HepG2 (cell line): ENCODE results near the gene NARF. TPM values are rescaled to one million over a fixed set of nuclear protein-coding genes. Genes with fewer than 3 reads are reported as not detected.
A peak's percentile ranks its signal among the peaks of the same experiment; 100 is the strongest.

Experiments
- CREM ChIP-seq, 2 experiments: sonication (generic) in 1 of 2; formaldehyde crosslinking in 1 of 2; IDR thresholded peaks; 2 replicates each; pipeline versions ENCODE4 v1.4.0 to v1.6.1; 2016 to 2020; ENCODE audit warnings: antibody characterized with exemption in 1 of 2, mild to moderate bottlenecking in 1 of 2, missing genetic modification reagents in 1 of 2
- HMG20B ChIP-seq: conservative IDR thresholded peaks from 2 replicates; pipeline ENCODE4 v1.6.1; 2016; ENCODE audit warnings: missing genetic modification reagents, missing compliant biosample characterization
- HOXD1 ChIP-seq: sonication (generic); formaldehyde crosslinking; IDR thresholded peaks from 2 replicates; pipeline ENCODE4 v1.5.0; 2020; ENCODE audit warnings: missing genetic modification reagents
- ISL2 ChIP-seq: sonication (generic); formaldehyde crosslinking; IDR thresholded peaks from 2 replicates; pipeline ENCODE4 v1.5.0; 2020; ENCODE audit warnings: missing genetic modification reagents
- KLF6 ChIP-seq: IDR thresholded peaks from 2 replicates; pipeline ENCODE4 v1.8.0; 2016; ENCODE audit warnings: missing biosample characterization, missing genetic modification reagents
- NR1H2 ChIP-seq: sonication (generic); formaldehyde crosslinking; IDR thresholded peaks from 2 replicates; pipeline ENCODE4 v1.8.1; 2022; ENCODE audit warnings: low read depth, missing genetic modification reagents, borderline replicate concordance
- THYN1 ChIP-seq: sonication (generic); formaldehyde crosslinking; IDR thresholded peaks from 2 replicates; pipeline ENCODE4 v1.8.1; 2023; ENCODE audit warnings: low read depth, mild to moderate bottlenecking, moderate library complexity, missing genetic modification reagents, borderline replicate concordance
- ZNF160 ChIP-seq: sonication (generic); formaldehyde crosslinking; IDR thresholded peaks from 2 replicates; pipeline ENCODE4 v1.8.0; 2022; ENCODE audit warnings: mild to moderate bottlenecking, inconsistent platforms, missing genetic modification reagents
- ZNF451 ChIP-seq: sonication (generic); formaldehyde crosslinking; IDR thresholded peaks from 2 replicates; pipeline ENCODE4 v1.5.0; 2020; ENCODE audit warnings: mild to moderate bottlenecking, missing genetic modification reagents
- ZNF766 ChIP-seq: sonication (generic); formaldehyde crosslinking; IDR thresholded peaks from 2 replicates; pipeline ENCODE4 v1.5.0; 2020; ENCODE audit warnings: missing genetic modification reagents, borderline replicate concordance
- polyA plus RNA-seq, 8 experiments: library from polyadenylated mRNA; depleted of rRNA in 3 of 8; stranded (reverse) in 7 of 8; unstranded in 1 of 8; fragments of >200 nt; fragmentation: Illumina TruSeq in 4 of 8; extraction: Trizol in 4 of 8; gene quantifications; 2 replicates each; pipeline versions ENCODE4 v1.2.1 to v1.2.3, GENCODE V29; 2011 to 2016; ENCODE audit warnings: low read depth in 4 of 8, missing spikeins in 1 of 8, mixed read lengths in 1 of 8; ENCODE audit not compliant: insufficient read depth in 1 of 8
- total RNA-seq, 5 experiments: library from RNA; depleted of rRNA; stranded (reverse); fragments of >200 nt; fragmentation: Illumina TruSeq; extraction: Trizol; gene quantifications; 2 replicates each; pipeline ENCODE4 v1.2.3, GENCODE V29; 2016; ENCODE audit warnings: low read depth in 1 of 5
- TF ChIP-seq, protein P1 (sequence below): sonication (generic); formaldehyde crosslinking; IDR thresholded peaks from 2 replicates; pipeline ENCODE4 v1.4.0; 2020; ENCODE audit warnings: missing genetic modification reagents
- TF ChIP-seq, protein P2 (sequence below): sonication (generic); formaldehyde crosslinking; IDR thresholded peaks from 2 replicates; pipeline ENCODE4 v1.4.0; 2020; ENCODE audit warnings: missing genetic modification reagents
- TF ChIP-seq, protein P3 (sequence below): sonication (generic); formaldehyde crosslinking; IDR thresholded peaks from 2 replicates; pipeline ENCODE4 v1.4.0; 2020; ENCODE audit warnings: missing genetic modification reagents, borderline replicate concordance
- TF ChIP-seq, protein P4 (sequence below): fragments of 450-650 bp; IDR thresholded peaks from 2 replicates; pipeline ENCODE4 v1.6.1; 2017; ENCODE audit warnings: mild to moderate bottlenecking

NARF gene
- total and polyA plus RNA-seq, 2 of the 13 experiments (the other 11 are each of a cell fraction or from before 2014, with no cell fraction given) = 61.1 to 144 TPM

DNA sequence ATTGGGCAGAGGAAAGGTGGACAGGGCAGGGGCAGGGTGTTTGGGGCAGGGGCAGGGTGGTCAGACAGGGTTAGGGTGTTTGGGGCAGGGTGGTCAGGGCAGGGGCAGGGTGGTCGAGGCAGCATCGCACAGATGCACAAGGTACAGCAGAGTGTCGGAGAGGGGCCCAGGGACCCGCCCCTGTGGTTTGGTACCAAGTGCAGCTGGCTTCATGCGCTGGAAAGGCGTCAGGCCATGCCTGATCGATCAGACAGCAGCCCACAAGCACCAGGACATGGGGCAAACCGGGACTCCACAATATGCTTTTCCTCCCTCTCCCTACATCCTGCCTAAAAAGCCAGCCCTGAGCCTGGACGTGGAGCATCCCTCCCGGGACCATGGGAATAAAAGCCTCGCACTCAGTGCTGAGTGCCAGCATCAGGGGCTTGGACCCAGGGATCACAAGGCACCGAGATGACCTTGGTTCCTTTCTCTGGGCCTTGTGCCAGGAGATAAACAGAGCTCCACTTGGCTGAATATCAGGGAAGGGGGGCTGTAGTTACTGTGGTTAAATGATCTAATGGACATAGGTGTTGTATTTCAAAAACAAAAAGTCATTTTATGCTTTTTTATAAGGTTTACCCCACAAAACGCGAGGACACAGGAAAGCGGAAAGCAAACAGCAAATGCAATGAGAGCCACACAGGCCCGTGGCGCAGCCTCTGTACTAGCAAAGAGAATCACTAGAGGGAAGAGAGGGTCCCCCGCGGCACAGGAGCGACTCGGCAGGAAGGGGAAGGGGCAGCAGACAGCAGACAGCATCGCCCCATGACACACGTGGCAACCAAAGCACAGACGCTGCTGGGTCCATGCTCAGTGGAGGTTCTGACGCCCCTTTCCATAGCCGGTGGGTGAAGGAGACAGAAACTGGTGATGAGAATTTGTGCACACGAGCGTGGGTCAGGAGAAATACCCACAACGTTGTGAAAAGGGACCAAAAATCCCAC lies 45.7 kb upstream of the NARF start (continued):
- TF ChIP-seq, protein P1, sequence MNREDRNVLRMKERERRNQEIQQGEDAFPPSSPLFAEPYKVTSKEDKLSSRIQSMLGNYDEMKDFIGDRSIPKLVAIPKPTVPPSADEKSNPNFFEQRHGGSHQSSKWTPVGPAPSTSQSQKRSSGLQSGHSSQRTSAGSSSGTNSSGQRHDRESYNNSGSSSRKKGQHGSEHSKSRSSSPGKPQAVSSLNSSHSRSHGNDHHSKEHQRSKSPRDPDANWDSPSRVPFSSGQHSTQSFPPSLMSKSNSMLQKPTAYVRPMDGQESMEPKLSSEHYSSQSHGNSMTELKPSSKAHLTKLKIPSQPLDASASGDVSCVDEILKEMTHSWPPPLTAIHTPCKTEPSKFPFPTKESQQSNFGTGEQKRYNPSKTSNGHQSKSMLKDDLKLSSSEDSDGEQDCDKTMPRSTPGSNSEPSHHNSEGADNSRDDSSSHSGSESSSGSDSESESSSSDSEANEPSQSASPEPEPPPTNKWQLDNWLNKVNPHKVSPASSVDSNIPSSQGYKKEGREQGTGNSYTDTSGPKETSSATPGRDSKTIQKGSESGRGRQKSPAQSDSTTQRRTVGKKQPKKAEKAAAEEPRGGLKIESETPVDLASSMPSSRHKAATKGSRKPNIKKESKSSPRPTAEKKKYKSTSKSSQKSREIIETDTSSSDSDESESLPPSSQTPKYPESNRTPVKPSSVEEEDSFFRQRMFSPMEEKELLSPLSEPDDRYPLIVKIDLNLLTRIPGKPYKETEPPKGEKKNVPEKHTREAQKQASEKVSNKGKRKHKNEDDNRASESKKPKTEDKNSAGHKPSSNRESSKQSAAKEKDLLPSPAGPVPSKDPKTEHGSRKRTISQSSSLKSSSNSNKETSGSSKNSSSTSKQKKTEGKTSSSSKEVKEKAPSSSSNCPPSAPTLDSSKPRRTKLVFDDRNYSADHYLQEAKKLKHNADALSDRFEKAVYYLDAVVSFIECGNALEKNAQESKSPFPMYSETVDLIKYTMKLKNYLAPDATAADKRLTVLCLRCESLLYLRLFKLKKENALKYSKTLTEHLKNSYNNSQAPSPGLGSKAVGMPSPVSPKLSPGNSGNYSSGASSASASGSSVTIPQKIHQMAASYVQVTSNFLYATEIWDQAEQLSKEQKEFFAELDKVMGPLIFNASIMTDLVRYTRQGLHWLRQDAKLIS = no peak
- TF ChIP-seq ZNF451 (CRISPR knock-in tag) (no peak), HMG20B (CRISPR knock-in tag) (no peak), ZNF160 (CRISPR knock-in tag) (no peak), CREM (IDR thresholded peaks at IDR 0.05) (no peak), CREM (CRISPR knock-in tag; IDR thresholded peaks at IDR 0.05) (no peak), HOXD1 (no peak), NR1H2 (CRISPR knock-in tag) (0 out of 2 replicates have a peak, but pooled peaks have one; percentile 34), ZNF766 (CRISPR knock-in tag) (no peak), ISL2 (no peak), THYN1 (CRISPR knock-in tag) (no peak), KLF6 (CRISPR knock-in tag) (no peak)
- TF ChIP-seq, protein P2, sequence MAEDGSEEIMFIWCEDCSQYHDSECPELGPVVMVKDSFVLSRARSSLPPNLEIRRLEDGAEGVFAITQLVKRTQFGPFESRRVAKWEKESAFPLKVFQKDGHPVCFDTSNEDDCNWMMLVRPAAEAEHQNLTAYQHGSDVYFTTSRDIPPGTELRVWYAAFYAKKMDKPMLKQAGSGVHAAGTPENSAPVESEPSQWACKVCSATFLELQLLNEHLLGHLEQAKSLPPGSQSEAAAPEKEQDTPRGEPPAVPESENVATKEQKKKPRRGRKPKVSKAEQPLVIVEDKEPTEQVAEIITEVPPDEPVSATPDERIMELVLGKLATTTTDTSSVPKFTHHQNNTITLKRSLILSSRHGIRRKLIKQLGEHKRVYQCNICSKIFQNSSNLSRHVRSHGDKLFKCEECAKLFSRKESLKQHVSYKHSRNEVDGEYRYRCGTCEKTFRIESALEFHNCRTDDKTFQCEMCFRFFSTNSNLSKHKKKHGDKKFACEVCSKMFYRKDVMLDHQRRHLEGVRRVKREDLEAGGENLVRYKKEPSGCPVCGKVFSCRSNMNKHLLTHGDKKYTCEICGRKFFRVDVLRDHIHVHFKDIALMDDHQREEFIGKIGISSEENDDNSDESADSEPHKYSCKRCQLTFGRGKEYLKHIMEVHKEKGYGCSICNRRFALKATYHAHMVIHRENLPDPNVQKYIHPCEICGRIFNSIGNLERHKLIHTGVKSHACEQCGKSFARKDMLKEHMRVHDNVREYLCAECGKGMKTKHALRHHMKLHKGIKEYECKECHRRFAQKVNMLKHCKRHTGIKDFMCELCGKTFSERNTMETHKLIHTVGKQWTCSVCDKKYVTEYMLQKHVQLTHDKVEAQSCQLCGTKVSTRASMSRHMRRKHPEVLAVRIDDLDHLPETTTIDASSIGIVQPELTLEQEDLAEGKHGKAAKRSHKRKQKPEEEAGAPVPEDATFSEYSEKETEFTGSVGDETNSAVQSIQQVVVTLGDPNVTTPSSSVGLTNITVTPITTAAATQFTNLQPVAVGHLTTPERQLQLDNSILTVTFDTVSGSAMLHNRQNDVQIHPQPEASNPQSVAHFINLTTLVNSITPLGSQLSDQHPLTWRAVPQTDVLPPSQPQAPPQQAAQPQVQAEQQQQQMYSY (CRISPR knock-in tag) = no peak
- TF ChIP-seq, protein P3, sequence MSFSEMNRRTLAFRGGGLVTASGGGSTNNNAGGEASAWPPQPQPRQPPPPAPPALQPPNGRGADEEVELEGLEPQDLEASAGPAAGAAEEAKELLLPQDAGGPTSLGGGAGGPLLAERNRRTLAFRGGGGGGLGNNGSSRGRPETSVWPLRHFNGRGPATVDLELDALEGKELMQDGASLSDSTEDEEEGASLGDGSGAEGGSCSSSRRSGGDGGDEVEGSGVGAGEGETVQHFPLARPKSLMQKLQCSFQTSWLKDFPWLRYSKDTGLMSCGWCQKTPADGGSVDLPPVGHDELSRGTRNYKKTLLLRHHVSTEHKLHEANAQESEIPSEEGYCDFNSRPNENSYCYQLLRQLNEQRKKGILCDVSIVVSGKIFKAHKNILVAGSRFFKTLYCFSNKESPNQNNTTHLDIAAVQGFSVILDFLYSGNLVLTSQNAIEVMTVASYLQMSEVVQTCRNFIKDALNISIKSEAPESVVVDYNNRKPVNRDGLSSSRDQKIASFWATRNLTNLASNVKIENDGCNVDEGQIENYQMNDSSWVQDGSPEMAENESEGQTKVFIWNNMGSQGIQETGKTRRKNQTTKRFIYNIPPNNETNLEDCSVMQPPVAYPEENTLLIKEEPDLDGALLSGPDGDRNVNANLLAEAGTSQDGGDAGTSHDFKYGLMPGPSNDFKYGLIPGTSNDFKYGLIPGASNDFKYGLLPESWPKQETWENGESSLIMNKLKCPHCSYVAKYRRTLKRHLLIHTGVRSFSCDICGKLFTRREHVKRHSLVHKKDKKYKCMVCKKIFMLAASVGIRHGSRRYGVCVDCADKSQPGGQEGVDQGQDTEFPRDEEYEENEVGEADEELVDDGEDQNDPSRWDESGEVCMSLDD = no peak
- TF ChIP-seq, protein P4, sequence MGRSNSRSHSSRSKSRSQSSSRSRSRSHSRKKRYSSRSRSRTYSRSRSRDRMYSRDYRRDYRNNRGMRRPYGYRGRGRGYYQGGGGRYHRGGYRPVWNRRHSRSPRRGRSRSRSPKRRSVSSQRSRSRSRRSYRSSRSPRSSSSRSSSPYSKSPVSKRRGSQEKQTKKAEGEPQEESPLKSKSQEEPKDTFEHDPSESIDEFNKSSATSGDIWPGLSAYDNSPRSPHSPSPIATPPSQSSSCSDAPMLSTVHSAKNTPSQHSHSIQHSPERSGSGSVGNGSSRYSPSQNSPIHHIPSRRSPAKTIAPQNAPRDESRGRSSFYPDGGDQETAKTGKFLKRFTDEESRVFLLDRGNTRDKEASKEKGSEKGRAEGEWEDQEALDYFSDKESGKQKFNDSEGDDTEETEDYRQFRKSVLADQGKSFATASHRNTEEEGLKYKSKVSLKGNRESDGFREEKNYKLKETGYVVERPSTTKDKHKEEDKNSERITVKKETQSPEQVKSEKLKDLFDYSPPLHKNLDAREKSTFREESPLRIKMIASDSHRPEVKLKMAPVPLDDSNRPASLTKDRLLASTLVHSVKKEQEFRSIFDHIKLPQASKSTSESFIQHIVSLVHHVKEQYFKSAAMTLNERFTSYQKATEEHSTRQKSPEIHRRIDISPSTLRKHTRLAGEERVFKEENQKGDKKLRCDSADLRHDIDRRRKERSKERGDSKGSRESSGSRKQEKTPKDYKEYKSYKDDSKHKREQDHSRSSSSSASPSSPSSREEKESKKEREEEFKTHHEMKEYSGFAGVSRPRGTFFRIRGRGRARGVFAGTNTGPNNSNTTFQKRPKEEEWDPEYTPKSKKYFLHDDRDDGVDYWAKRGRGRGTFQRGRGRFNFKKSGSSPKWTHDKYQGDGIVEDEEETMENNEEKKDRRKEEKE = no peak
